HFFc6 (cell line): ENCODE data around the gene CSPG5. TPM values are rescaled to one million over a fixed set of nuclear protein-coding genes. Genes with fewer than 3 reads are reported as not detected.

Source experiments
- DNase-seq: peaks from one replicate; pipeline ENCODE4 v3.0.0-alpha.2; 2018
- H3K27ac Mint-ChIP-seq: 2 replicates; pipeline ENCODE4 v1.8.0; 2020; ENCODE audit warnings: mild to moderate bottlenecking, mixed read lengths
- H3K27me3 Mint-ChIP-seq: 2 replicates; pipeline ENCODE4 v1.8.0; 2021; ENCODE audit warnings: mild to moderate bottlenecking, moderate library complexity, mixed read lengths; ENCODE audit not compliant: insufficient read depth
- H3K36me3 Mint-ChIP-seq: 2 replicates; pipeline ENCODE4 v1.8.0; 2021; ENCODE audit warnings: low read depth, mixed read lengths
- H3K4me1 Mint-ChIP-seq: 2 replicates; pipeline ENCODE4 v1.8.0; 2020; ENCODE audit warnings: low read depth, mixed read lengths
- H3K4me3 Mint-ChIP-seq: 2 replicates; pipeline ENCODE4 v1.8.0; 2020; ENCODE audit warnings: mild to moderate bottlenecking, moderate library complexity, mixed read lengths
- H3K9me3 Mint-ChIP-seq: 2 replicates; pipeline ENCODE4 v1.8.0; 2020; ENCODE audit warnings: mild to moderate bottlenecking, mixed read lengths
- total RNA-seq, 6 experiments: library from RNA; stranded (reverse); fragmentation: NEBNext Ultra II Directional; extraction: Animal tissue kit (Norgen Biotek cat#: 25700); gene quantifications; 2 replicates in 1 of 6; 3 replicates in 5 of 6; pipeline ENCODE4 v1.2.3, GENCODE V29; 2021
- TF ChIP-seq, protein P1 (sequence below): fragments of 200-600 bp; sonication (generic); IDR thresholded peaks from 2 replicates; pipeline ENCODE4 v1.5.0; 2021; ENCODE audit warnings: antibody characterized with exemption, mild to moderate bottlenecking

The CSPG5 gene
- total RNA-seq, 6 experiments from 2014 or later: 0.05 to 0.19 (median 0.11) TPM; not detected in 3

DNA sequence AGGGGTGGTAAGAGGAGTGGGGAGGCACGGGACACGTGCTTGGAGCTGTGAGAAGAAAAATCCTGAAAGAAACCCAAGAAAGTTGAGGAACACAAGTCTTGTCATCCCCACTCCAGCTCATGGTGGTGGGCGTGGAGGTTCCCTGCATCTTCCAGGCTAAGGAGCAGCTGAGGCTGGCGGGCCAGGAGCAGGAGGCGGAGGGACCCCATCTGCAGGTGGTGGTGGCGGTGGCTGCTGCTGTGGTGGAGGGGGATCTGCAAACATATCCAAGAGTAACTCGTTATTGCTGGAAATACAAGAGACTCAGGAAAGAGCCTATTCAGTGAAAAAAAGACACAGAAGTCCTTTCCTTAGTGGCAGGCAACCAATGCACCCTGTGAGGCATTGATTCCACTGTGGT is 9.4 kb upstream of the CSPG5 start:
- no peak for DNase-seq
- TF ChIP-seq, protein P1, sequence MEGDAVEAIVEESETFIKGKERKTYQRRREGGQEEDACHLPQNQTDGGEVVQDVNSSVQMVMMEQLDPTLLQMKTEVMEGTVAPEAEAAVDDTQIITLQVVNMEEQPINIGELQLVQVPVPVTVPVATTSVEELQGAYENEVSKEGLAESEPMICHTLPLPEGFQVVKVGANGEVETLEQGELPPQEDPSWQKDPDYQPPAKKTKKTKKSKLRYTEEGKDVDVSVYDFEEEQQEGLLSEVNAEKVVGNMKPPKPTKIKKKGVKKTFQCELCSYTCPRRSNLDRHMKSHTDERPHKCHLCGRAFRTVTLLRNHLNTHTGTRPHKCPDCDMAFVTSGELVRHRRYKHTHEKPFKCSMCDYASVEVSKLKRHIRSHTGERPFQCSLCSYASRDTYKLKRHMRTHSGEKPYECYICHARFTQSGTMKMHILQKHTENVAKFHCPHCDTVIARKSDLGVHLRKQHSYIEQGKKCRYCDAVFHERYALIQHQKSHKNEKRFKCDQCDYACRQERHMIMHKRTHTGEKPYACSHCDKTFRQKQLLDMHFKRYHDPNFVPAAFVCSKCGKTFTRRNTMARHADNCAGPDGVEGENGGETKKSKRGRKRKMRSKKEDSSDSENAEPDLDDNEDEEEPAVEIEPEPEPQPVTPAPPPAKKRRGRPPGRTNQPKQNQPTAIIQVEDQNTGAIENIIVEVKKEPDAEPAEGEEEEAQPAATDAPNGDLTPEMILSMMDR: no peak
- Mint-ChIP-seq H3K27me3 (peaks cover 1% of the 10 kb centered on the region; the same call in 1 of the 2 replicates), H3K36me3 (peaks cover 32% of the 10 kb centered on the region), H3K4me1 (peaks cover 15% of the 10 kb centered on the region; the same call in 1 of the 2 replicates), H3K4me3 (no peak overlapping the region), H3K9me3 (no peaks in the 10 kb centered on the region), H3K27ac (no peak overlapping the region)

DNA sequence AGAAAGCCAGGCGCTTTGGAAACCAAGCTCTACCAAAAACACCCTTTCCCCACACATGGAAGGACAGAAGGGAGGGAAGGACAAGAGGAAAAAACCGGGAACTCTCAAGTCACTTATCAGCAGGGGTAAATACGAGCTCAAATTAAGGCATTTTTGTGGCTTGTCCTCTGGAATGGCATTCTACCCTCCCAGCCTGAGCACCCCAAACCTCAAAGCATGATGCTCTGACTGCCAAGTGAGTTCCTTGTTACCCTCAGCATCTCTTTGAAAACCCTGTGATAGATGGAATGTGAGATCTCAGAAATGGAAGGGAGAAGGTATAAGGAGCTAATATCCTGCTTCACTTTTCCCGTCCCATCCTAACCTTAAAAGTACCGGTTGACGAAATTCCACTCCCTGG is 8.1 kb upstream of the CSPG5 start:
- H3K27ac Mint-ChIP-seq: no peak overlapping the region
- DNase-seq: no peak
- peaks cover 1% of the 10 kb centered on the region; the same call in 1 of the 2 replicates for H3K27me3 Mint-ChIP-seq
- peaks cover 15% of the 10 kb centered on the region; the same call in 1 of the 2 replicates for H3K4me1 Mint-ChIP-seq
- H3K4me3 Mint-ChIP-seq: no peak overlapping the region
- TF ChIP-seq, protein P1: no peak
- H3K9me3 Mint-ChIP-seq: no peaks in the 10 kb centered on the region
- peaks cover 32% of the 10 kb centered on the region for H3K36me3 Mint-ChIP-seq

DNA sequence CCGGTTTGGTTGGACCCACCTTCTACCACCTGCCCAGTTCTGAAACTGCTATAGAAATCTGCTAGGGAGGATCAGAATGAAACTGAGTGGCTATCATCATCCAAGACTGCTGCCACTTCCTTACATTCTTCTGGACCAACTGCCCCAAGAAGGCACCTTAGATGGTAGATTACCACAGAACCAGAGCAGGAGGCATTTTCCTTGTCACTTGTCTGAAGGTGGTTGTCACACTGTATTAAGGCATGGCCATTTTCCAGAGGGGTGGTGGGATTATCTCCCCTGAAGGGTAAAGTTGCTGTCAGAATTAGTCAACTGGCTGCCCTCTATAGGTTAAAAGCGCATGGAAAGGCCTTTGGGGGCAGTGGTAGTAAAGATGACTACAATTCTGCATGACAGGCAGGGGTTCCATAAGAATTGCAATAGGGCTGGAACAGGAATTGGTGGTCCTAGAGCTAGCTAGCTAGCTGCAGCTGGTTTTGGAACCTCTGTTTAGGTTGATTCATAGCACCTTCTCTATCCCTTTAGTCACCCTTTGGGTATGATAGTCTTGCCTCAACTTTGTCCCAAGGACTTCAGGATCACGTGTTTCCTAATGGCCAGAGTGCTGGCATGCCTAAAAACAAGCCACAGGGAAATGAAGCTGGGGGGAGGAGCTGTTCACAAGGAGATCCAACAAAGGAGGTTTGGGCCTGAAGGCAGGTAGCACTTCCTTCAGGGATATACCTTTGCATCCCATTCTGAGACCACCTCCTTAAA is 4.8 kb upstream of the CSPG5 start:
- Mint-ChIP-seq H3K36me3 (peaks cover 25% of the 10 kb centered on the region), H3K9me3 (no peaks in the 10 kb centered on the region), H3K27ac (no peak overlapping the region; the same call in 1 of the 2 replicates), H3K4me1 (peaks cover 15% of the 10 kb centered on the region; the same call in 1 of the 2 replicates), H3K4me3 (no peak overlapping the region), H3K27me3 (peaks cover 9% of the 10 kb centered on the region)
- TF ChIP-seq, protein P1: no peak
- DNase-seq: no peak

DNA sequence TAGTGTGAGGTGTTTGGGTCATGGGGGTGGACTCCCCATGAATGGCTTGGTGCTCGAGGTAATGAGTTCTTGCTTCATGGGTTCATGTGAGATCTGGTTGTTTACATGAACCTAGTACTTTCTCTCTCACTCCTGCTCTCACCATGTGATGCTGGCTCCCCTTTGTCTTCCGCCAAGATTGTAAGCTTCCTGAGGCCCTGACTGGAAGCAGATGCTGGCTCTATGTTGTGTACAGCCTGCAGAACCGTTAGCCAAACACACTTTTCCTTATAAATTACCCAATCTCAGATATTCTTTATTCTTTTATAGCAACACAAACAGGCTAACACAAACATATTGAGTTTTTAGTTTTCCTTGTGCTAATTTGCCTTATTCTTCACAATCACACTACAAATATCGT is 3.2 kb upstream of the CSPG5 start:
- peaks cover 8% of the 10 kb centered on the region; the same call in 1 of the 2 replicates for H3K4me1 Mint-ChIP-seq
- TF ChIP-seq, protein P1: no peak
- peaks cover 14% of the 10 kb centered on the region for H3K36me3 Mint-ChIP-seq
- H3K4me3 Mint-ChIP-seq: no peak overlapping the region
- H3K27me3 Mint-ChIP-seq: peaks cover 9% of the 10 kb centered on the region
- no peak overlapping the region for H3K27ac Mint-ChIP-seq
- H3K9me3 Mint-ChIP-seq: no peaks in the 10 kb centered on the region
- no peak for DNase-seq

- no peaks in the 10 kb centered on the region for H3K9me3 Mint-ChIP-seq
- peaks cover 10% of the 10 kb centered on the region for H3K36me3 Mint-ChIP-seq
- peaks cover 9% of the 10 kb centered on the region for H3K27me3 Mint-ChIP-seq
- no peak for DNase-seq
- H3K27ac Mint-ChIP-seq: no peak overlapping the region
- TF ChIP-seq, protein P1: no peak
- H3K4me3 Mint-ChIP-seq: no peak overlapping the region
- H3K4me1 Mint-ChIP-seq: peaks cover 5% of the 10 kb centered on the region; the same call in 1 of the 2 replicates
Measured at GRCh38 chr3:47581422-47581821, 2.8 kb upstream of the CSPG5 start.
